Ishikawa (cell line): ENCODE results near the gene NR1D2.

Experiments
- CEBPB ChIP-seq: IDR thresholded peaks from 2 replicates; pipeline ENCODE4 v1.6.1; 2012
- CREB1 ChIP-seq: IDR thresholded peaks from 2 replicates; pipeline ENCODE4 v1.6.1; 2012; ENCODE audit warnings: low read depth
- EGR1 ChIP-seq: IDR thresholded peaks from 2 replicates; pipeline ENCODE4 v1.6.1; 2012
- EP300 ChIP-seq: IDR thresholded peaks from 2 replicates; pipeline ENCODE4 v1.6.1; 2012; ENCODE audit warnings: borderline replicate concordance
- FOXM1 ChIP-seq: IDR thresholded peaks from 2 replicates; pipeline ENCODE4 v1.6.1; 2012; ENCODE audit warnings: low read depth, borderline replicate concordance
- NFIC ChIP-seq: IDR thresholded peaks from 2 replicates; pipeline ENCODE4 v1.6.1; 2012
- RAD21 ChIP-seq: IDR thresholded peaks from 2 replicates; pipeline ENCODE4 v1.6.1; 2012; ENCODE audit warnings: low read depth
- TAF1 ChIP-seq: IDR thresholded peaks from 2 replicates; pipeline ENCODE4 v1.6.1; 2012; ENCODE audit warnings: low read depth, mild to moderate bottlenecking
- TCF12 ChIP-seq: IDR thresholded peaks from 2 replicates; pipeline ENCODE4 v1.6.1; 2012; ENCODE audit warnings: low read depth
- TEAD4 ChIP-seq: IDR thresholded peaks from 2 replicates; pipeline ENCODE4 v1.6.1; 2012
- YY1 ChIP-seq: IDR thresholded peaks from 2 replicates; pipeline ENCODE4 v1.6.1; 2012; ENCODE audit warnings: low read depth
- ZBTB7A ChIP-seq: IDR thresholded peaks from 2 replicates; pipeline ENCODE4 v1.6.1; 2012; ENCODE audit warnings: low read depth
- TF ChIP-seq, protein P1 (sequence below): IDR thresholded peaks from 2 replicates; pipeline ENCODE4 v1.6.1; 2012; ENCODE audit warnings: low read depth, mild to moderate bottlenecking
- TF ChIP-seq, protein P2 (sequence below): IDR thresholded peaks from 2 replicates; pipeline ENCODE4 v1.6.1; 2012
- TF ChIP-seq, protein P3 (sequence below): IDR thresholded peaks from 2 replicates; pipeline ENCODE4 v1.6.1; 2012

Gene NR1D2

DNA sequence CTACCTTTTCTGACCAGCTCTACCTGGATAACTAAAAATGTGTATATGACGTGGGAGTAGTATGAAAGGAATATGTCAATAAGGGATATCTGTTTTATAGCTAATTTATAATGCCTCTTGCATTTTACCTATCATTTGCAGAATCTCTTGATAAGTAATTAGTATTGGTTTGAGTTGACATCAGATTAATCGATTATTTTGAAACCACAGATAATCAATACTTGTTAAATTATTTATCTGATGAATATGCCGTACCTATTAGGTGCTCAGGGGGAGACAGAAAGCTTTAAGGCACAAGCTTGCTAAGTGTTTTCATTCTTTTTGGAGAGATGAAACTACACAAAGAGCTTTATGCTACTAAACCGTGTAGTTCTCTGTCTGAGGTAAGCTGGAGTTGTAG is 24.3 kb downstream of the NR1D2 start:
- TF ChIP-seq, protein P1, sequence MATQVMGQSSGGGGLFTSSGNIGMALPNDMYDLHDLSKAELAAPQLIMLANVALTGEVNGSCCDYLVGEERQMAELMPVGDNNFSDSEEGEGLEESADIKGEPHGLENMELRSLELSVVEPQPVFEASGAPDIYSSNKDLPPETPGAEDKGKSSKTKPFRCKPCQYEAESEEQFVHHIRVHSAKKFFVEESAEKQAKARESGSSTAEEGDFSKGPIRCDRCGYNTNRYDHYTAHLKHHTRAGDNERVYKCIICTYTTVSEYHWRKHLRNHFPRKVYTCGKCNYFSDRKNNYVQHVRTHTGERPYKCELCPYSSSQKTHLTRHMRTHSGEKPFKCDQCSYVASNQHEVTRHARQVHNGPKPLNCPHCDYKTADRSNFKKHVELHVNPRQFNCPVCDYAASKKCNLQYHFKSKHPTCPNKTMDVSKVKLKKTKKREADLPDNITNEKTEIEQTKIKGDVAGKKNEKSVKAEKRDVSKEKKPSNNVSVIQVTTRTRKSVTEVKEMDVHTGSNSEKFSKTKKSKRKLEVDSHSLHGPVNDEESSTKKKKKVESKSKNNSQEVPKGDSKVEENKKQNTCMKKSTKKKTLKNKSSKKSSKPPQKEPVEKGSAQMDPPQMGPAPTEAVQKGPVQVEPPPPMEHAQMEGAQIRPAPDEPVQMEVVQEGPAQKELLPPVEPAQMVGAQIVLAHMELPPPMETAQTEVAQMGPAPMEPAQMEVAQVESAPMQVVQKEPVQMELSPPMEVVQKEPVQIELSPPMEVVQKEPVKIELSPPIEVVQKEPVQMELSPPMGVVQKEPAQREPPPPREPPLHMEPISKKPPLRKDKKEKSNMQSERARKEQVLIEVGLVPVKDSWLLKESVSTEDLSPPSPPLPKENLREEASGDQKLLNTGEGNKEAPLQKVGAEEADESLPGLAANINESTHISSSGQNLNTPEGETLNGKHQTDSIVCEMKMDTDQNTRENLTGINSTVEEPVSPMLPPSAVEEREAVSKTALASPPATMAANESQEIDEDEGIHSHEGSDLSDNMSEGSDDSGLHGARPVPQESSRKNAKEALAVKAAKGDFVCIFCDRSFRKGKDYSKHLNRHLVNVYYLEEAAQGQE, result no peak
- no peak for TF ChIP-seq CREB1
- TF ChIP-seq FOXM1, result no peak
- no peak for TF ChIP-seq CEBPB
- TF ChIP-seq YY1, result no peak
- TF ChIP-seq EGR1, result no peak
- TF ChIP-seq ZBTB7A, result no peak
- TF ChIP-seq TCF12, result no peak
- TF ChIP-seq, protein P2, sequence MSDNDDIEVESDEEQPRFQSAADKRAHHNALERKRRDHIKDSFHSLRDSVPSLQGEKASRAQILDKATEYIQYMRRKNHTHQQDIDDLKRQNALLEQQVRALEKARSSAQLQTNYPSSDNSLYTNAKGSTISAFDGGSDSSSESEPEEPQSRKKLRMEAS, result no peak
- TF ChIP-seq EP300, result no peak
- TF ChIP-seq TAF1, result no peak
- no peak for TF ChIP-seq TEAD4
- TF ChIP-seq, protein P3, sequence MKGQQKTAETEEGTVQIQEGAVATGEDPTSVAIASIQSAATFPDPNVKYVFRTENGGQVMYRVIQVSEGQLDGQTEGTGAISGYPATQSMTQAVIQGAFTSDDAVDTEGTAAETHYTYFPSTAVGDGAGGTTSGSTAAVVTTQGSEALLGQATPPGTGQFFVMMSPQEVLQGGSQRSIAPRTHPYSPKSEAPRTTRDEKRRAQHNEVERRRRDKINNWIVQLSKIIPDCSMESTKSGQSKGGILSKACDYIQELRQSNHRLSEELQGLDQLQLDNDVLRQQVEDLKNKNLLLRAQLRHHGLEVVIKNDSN, result no peak
- no peak for TF ChIP-seq RAD21
- TF ChIP-seq NFIC, result no peak

DNA sequence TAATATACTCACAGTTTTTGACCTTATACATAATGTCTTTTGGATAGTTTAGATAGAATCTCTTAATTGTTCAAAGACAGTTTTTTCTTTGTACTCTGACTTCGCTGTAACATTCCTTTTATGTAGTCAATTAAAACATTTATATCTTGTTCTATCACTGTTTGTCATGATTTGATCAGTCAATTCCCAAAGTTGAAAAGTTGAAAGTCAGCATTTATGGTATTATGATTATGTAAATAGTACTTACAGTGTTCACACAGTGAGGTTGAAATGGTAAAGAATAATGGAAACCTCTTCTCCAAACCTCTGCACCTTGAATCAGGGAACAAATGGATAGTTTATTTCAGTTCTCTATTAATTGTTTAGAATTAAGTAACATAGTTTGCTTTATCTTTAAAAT is 26.6 kb downstream of the NR1D2 start:
- TF ChIP-seq FOXM1, result no peak
- TF ChIP-seq TAF1, result no peak
- TF ChIP-seq YY1, result no peak
- TF ChIP-seq CEBPB, result no peak
- no peak for TF ChIP-seq TCF12
- no peak for TF ChIP-seq EP300
- TF ChIP-seq NFIC, result no peak
- TF ChIP-seq, protein P3, result no peak
- TF ChIP-seq EGR1, result no peak
- TF ChIP-seq, protein P2, result no peak
- TF ChIP-seq TEAD4, result no peak
- TF ChIP-seq ZBTB7A, result no peak
- TF ChIP-seq, protein P1, result no peak
- no peak for TF ChIP-seq RAD21
- no peak for TF ChIP-seq CREB1

DNA sequence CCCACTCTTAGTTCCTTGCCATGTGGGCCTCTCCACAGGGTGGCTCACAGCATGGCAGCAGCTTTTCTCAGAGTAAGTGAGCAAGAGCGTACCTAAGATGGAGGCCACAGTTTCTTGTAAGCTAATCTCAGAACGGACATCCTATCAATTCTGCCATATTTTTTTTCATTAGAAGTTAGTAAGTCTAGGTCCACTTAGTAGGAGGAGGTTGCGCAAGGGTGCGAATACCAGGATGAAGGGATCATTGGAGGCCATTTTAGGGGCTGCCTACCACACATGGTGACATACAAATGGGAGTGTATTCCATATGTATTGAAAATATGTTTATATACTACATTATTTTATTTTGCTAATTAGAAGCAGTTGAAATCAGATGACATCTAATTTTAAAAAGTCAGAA is 31.5 kb downstream of the NR1D2 start:
- TF ChIP-seq TEAD4, result no peak
- TF ChIP-seq EGR1, result no peak
- no peak for TF ChIP-seq TAF1
- TF ChIP-seq CEBPB, result no peak
- no peak for TF ChIP-seq CREB1
- TF ChIP-seq, protein P1, result no peak
- no peak for TF ChIP-seq EP300
- TF ChIP-seq, protein P2, result no peak

DNA sequence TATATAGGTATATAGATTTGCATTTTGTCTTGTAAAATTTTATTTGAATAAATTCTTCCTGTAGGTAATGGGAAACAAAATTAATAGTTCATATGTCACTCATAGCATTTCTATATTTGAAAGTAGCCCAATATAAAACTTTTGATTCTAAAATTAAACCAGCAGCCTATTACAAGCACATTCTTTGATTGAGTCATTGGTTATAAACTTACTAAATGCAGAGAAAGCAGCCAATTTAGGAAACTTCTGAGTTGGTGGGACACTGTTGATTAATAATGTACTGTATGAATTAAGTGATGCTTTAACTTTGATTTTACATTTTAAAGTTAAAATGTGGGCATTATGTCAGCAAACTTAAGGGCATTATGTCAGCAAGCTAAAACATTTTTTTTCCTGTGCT is 34.5 kb downstream of the NR1D2 start:
- TF ChIP-seq RAD21 (no peak), TEAD4 (no peak), TAF1 (no peak), FOXM1 (no peak), TCF12 (no peak)
